IgD-negative memory B cell (primary cell): ENCODE measurements around the gene SPAG16. TPM values are rescaled to one million over a fixed set of nuclear protein-coding genes. Genes with fewer than 3 reads are reported as not detected.
"Not testable (repeated sequence)": the region's sequence is repeated elsewhere in the genome, so short reads cannot be mapped to it uniquely, and the experiment has no call there.

Experiments
- H3K27ac Mint-ChIP-seq, 3 donors: one replicate each; pipeline ENCODE4 v1.8.0; 2020 to 2022; ENCODE audit warnings: mild to moderate bottlenecking in 3 of 3, mixed read lengths in 3 of 3, moderate library complexity in 1 of 3
- H3K27me3 Mint-ChIP-seq: one replicate; pipeline ENCODE4 v1.8.0; 2021; ENCODE audit warnings: mixed read lengths
- H3K36me3 Mint-ChIP-seq: one replicate; pipeline ENCODE4 v1.8.0; 2020; ENCODE audit warnings: mild to moderate bottlenecking, mixed read lengths
- H3K4me1 Mint-ChIP-seq, 3 donors: one replicate each; pipeline ENCODE4 v1.8.0; 2020 to 2022; ENCODE audit warnings: mixed read lengths in 3 of 3, mild to moderate bottlenecking in 1 of 3
- H3K4me3 Mint-ChIP-seq, 4 donors: one replicate each; pipeline ENCODE4 v1.8.0; 2020 to 2022; ENCODE audit warnings: mild to moderate bottlenecking in 4 of 4, mixed read lengths in 4 of 4, moderate library complexity in 3 of 4
- H3K9me3 Mint-ChIP-seq, 3 donors: one replicate each; pipeline ENCODE4 v1.8.0; 2020 to 2021; ENCODE audit warnings: mixed read lengths in 3 of 3, mild to moderate bottlenecking in 1 of 3
- polyA plus RNA-seq: library from polyadenylated mRNA; unstranded; fragments of 300-500 nt; fragmentation: Illumina TruSeq; gene quantifications from one replicate; pipeline ENCODE4 v1.2.3, GENCODE V29; 2021

The SPAG16 gene
- polyA plus RNA-seq, 1 donor from 2014 or later, result 9.1 TPM

DNA sequence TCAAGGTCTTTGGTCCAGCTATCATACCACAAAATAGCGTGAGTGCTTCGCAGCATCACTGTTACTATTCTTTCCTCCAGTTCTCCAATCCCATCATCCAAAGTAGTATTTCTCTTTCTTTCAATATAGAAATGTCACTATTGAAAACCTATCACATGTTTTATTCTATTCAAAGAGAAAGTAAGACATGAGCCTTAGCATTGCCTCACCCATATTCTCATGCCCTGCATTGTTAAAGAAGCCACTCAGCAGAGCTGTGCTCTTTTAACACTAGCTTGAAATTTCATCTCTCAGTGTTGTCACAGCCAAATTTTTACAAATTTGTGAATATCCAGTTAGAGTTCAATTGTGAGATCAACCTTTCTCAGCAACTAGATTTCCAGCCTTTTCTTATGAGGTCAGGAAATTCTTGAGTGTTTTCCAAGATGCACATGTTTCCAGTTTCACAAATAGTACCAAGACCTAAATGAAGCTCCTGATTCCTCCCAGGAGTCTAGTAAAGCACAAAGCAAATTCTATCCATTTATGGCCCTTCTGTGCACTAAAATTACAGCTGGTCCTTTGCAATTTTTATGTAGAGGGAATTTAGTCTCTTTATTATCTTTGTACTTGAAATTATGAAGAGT lies 343.7 kb downstream of the SPAG16 start:
- Mint-ChIP-seq H3K4me1 (peaks cover 0 to 13% (median 3%) of the 10 kb centered on the region in 3 donors), H3K4me3 (peak overlapping the region in 1 of 4 donors; percentile 2), H3K36me3 (peaks cover 2% of the 10 kb centered on the region), H3K27me3 (no peaks in the 10 kb centered on the region), H3K9me3 (peaks cover 5 to 21% (median 7%) of the 10 kb centered on the region in 3 donors), H3K27ac (no peak overlapping the region)

DNA sequence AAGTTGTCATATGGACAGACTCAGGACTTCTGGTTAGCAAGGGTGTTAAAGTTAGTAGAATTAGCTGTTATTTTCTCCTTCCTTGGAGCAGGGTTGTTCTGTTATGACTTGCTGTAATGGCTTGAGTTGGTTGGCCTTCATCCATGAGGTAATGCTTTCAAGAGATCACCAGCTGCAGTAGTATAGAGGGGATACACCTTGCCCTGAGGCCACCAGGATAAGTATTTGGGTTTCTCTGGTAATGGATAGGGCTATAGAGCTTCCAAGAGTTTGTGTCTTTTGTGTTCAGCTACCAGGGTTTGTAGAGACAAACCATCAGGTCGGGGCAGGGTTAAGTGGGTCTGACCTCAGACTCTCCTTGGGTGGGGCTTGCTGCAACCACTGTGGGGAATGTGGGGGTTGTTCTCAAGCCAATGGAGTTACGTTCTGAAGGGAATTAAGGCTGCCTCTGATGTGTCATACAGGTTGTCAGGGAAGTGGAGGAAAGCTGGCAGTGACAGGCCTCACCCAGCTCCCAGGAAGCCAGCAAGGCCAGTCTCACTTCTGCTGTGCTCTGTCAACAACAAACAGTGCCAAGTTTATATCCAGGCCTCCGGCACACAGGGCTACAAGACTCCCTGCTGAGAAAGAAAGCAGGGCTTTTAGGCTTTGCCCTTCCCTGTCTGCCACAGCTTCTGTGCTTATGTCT lies 356.6 kb downstream of the SPAG16 start:
- H3K36me3 Mint-ChIP-seq, result no peaks in the 10 kb centered on the region
- H3K9me3 Mint-ChIP-seq, result peaks cover 0 to 11% (median 4%) of the 10 kb centered on the region in 3 donors
- no peak overlapping the region for H3K27ac Mint-ChIP-seq
- no peak overlapping the region for H3K4me3 Mint-ChIP-seq
- no peaks in the 10 kb centered on the region for H3K4me1 Mint-ChIP-seq
- no peaks in the 10 kb centered on the region for H3K27me3 Mint-ChIP-seq

DNA sequence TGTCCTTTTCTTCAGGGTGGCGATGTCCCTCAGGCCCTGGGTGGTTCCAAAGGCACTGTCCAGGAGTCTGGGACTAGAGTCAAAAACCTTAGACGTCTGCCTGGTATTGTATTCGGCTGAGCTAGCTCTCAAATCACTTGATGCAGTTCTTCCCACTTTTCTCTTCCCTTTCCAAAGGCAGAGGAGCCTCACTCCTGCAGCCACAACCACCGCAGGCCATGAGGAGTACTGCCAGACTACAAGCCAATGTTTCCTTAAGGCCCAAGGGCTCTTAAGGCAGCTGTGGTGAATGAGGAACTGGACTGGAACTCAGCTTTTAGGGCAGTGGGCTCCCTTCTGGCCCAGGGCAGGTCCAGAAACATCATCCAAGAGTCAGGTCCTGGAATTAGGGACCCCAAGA lies 360.7 kb downstream of the SPAG16 start:
- H3K4me1 Mint-ChIP-seq, result peaks cover 0 to 2% (median 0%) of the 10 kb centered on the region in 3 donors

DNA sequence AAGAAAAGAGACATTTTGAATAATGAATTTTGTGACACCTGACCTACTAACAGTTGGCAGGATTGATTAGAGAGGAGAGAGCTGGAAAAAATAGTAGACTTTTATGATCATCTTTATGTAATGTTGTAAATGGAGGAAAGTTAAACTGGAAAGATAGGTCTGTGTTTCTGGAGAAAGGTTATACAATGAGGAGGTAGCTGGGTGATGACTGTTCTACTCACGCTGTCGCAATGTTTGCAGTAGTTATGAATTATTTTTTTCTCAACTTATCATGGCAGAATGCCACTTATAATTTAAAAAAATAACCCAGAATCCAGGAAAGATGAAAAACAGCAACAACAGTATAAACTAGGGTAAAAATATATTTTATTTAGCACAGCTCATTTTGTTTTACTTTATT lies 364.9 kb downstream of the SPAG16 start:
- Mint-ChIP-seq H3K4me1 (peaks cover 0 to 2% (median 0%) of the 10 kb centered on the region in 3 donors), H3K36me3 (peaks cover 2% of the 10 kb centered on the region), H3K4me3 (no peak overlapping the region), H3K27ac (no peak overlapping the region), H3K9me3 (peaks cover 0 to 1% (median 0%) of the 10 kb centered on the region in 3 donors), H3K27me3 (no peaks in the 10 kb centered on the region)

More for the DNA sequence above, 360.7 kb downstream of the SPAG16 start:
- Mint-ChIP-seq H3K27ac (no peak overlapping the region), H3K4me3 (no peak overlapping the region), H3K27me3 (no peaks in the 10 kb centered on the region), H3K36me3 (no peaks in the 10 kb centered on the region), H3K9me3 (peaks cover 0 to 3% (median 1%) of the 10 kb centered on the region in 3 donors)

DNA sequence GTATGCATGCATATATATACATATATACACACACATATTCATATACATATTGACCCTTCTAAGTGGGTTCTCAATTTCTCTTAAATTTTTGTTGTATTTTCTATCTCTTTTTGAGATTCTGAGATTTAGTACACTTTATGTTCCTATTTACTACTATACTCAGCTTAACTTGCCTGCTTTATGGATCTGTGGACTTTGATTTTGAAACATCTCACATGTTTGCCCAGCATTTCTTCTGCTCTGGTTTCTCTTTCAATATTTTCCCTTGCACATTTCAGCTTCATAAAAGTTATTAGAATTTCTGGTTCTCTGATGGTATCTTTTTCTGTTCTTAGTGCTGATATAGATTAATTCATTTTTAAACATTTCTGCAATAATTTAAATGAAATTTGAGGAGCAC lies 380.6 kb downstream of the SPAG16 start:
- Mint-ChIP-seq H3K4me1 (no peaks in the 10 kb centered on the region), H3K27ac (no peak overlapping the region)

DNA sequence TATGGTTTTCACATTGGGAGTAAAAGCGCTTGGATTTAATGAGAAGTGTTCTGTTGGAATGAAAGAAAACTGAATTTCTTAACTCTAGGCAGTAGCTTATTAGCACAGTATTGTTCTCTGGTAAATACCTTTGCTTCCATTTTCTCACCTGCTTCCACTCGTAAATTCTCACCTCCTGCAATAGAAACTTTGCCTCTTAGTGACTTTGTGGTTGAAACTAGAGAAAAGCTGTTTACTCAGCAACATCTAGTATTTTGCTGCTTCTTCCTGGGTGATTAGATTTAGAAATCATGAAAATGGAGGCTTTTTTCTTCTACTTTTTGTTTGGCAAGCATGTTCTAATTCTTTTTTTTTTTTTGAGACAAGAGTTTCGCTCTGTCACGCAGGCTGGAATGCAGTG lies 385.4 kb downstream of the SPAG16 start:
- peaks cover 2% of the 10 kb centered on the region for H3K36me3 Mint-ChIP-seq
- H3K9me3 Mint-ChIP-seq, result peaks cover 0 to 17% (median 11%) of the 10 kb centered on the region in 3 donors
- no peak overlapping the region for H3K4me3 Mint-ChIP-seq
- no peak overlapping the region for H3K27ac Mint-ChIP-seq
- no peaks in the 10 kb centered on the region for H3K4me1 Mint-ChIP-seq
- no peaks in the 10 kb centered on the region for H3K27me3 Mint-ChIP-seq

More for the DNA sequence above, 380.6 kb downstream of the SPAG16 start:
- no peaks in the 10 kb centered on the region for H3K27me3 Mint-ChIP-seq
- no peak overlapping the region for H3K4me3 Mint-ChIP-seq
- H3K9me3 Mint-ChIP-seq, result peaks cover 4 to 21% (median 9%) of the 10 kb centered on the region in 3 donors
- no peaks in the 10 kb centered on the region for H3K36me3 Mint-ChIP-seq

DNA sequence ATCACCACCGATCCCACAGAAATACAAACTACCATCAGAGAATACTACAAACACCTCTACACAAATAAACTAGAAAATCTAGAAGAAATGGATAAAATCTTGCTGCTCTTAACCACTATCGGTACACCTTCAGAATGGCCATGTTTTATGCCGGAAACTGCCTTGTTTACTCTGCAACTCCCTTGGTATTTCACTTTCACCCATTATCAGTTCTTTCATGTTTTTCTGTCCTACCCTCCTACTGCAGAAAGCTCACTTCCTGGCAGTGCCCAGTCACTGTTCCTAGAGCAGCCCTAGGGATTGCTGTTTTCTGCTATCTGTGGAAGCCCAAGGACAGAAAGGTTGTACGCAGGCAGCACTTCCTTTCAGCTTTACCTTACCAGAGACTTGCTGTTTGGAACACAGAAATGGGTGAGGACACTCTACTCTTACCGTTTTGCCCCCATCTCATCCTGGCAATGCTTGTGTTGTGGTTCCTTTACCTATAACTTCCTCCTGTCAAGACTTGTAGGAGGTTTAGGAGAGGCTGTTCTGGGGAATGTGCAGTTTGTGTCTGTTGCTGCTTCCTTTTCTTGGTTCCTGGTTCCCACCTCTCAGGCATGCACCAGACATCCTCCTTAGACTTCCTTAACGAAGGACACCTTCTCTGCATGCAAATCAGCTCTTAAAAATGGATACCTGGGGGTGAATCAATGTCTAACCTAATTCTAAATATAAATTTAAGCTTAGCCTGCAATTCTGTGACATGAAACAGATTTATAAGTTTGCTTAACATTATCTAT lies 394.4 kb downstream of the SPAG16 start:
- H3K27me3 Mint-ChIP-seq, result no peaks in the 10 kb centered on the region
- no peaks in the 10 kb centered on the region for H3K36me3 Mint-ChIP-seq
- peak overlapping the region in 2 of 3 donors; percentile 43 to 72 for H3K27ac Mint-ChIP-seq
- peak overlapping the region in 3 of 4 donors; percentile 34 to 53 (median 44) for H3K4me3 Mint-ChIP-seq
- no peaks in the 10 kb centered on the region for H3K9me3 Mint-ChIP-seq
- H3K4me1 Mint-ChIP-seq, result peaks cover 8 to 9% (median 8%) of the 10 kb centered on the region in 3 donors

DNA sequence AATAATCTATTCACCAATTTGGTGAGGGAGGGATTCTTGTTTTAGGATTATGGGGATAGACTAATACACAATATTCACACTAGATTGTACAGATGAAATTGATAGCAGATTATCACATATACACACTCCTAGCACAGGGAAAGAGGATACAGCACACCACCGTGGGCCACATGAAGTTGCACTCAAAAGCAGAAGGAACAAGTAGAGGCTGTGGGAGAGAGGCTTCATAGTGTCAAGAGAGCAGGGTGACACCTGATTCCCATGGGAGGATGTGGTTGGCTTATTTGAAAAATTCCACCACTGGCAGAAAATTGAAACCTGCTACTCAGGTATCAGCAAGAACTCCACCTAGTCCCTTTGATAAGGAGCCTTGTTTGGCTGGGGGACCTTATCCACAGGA lies 395.6 kb downstream of the SPAG16 start:
- no peaks in the 10 kb centered on the region for H3K36me3 Mint-ChIP-seq
- H3K9me3 Mint-ChIP-seq, result no peaks in the 10 kb centered on the region
- H3K27ac Mint-ChIP-seq, result no peak overlapping the region
- no peak overlapping the region for H3K4me3 Mint-ChIP-seq
- H3K27me3 Mint-ChIP-seq, result no peaks in the 10 kb centered on the region
- peaks cover 8 to 9% (median 8%) of the 10 kb centered on the region in 3 donors for H3K4me1 Mint-ChIP-seq

DNA sequence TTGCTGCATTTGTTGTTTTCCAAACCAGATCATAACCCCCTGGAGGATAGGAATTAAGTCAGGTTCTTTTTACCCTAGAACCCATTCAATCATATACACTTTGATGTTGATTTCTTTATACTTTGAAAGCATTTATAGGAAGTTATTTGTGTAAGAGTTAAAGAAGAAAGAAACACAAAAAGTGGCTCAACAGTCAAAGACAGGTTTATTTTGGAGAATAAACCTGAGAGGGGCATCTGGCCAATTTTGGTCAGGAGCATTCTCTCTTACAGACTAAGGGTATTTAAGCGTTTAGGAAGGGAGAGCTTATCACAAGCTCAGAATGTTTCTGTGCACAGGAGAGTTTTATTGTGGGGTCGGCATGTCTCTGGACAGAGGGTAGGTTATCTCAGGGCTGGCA lies 398.0 kb downstream of the SPAG16 start:
- Mint-ChIP-seq H3K4me1 (peaks cover 8 to 9% (median 8%) of the 10 kb centered on the region in 3 donors), H3K27ac (no peak overlapping the region), H3K4me3 (peak overlapping the region in 1 of 4 donors; percentile 13), H3K27me3 (no peaks in the 10 kb centered on the region), H3K9me3 (no peaks in the 10 kb centered on the region), H3K36me3 (no peaks in the 10 kb centered on the region)

DNA sequence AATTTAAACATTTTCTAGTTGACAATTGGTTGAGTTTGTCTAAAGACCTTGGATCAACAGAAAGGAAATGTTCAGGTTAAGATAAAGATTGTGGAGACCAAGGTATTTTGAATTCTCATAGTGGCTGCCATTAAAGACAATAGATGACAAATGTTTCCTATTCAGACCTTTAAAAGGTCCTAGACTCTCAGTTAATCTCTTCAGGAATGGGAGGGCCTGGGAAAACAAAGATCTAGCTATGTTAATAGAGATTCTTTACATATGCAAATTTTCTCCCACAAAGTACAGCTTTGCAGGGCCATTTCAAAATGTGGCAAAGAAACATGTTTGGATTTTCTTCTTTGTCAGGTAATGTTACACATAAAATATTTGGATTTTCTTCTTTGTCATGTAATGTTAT lies 403.9 kb downstream of the SPAG16 start:
- Mint-ChIP-seq H3K27me3 (no peaks in the 10 kb centered on the region), H3K4me3 (no peak overlapping the region), H3K4me1 (peaks cover 0 to 1% (median 0%) of the 10 kb centered on the region in 3 donors), H3K27ac (no peak overlapping the region), H3K9me3 (no peaks in the 10 kb centered on the region), H3K36me3 (no peaks in the 10 kb centered on the region)

DNA sequence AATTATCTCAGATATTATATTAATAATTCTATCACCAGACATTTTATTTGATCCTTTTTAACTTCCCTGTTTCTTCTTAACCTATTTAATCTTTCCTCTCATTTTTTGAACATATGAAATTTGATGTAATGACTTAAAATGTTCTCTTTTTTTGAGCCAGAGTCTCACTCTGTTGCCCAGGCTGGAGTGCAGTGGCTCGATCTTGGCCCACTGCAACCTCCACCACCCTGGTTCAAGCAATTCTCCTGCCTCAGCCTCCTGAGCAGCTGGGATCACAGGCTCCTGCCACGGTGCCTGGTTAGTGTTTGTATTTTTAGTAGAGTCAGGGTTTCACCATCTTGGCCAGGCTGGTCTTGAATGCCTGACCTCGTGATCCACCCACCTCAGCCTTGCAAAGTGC lies 404.6 kb downstream of the SPAG16 start:
- H3K4me1 Mint-ChIP-seq, H3K27me3 Mint-ChIP-seq, H3K36me3 Mint-ChIP-seq, H3K9me3 Mint-ChIP-seq, H3K4me3 Mint-ChIP-seq, H3K27ac Mint-ChIP-seq: not testable (repeated sequence)

DNA sequence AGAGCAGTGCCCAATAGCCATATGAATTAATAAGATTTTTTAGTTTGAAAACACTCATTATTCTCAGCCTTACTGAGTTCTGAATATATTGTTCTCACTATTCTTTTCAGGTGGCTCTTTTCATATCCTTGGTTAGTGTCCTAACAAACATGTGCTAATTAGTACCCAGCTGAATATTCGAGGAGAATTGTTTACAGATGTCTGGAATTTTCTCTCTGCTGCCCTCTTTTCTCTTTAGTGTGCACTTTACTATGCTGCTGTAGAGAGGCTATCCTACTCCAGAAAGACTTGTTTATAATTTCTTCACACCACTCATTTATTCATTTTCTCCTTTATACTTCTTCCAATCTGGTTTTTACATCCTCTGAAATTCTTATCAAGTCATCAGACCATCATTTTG lies 405.3 kb downstream of the SPAG16 start:
- Mint-ChIP-seq H3K27ac (no peak overlapping the region), H3K4me3 (no peak overlapping the region), H3K4me1 (peaks cover 0 to 1% (median 0%) of the 10 kb centered on the region in 3 donors), H3K36me3 (no peaks in the 10 kb centered on the region), H3K9me3 (no peaks in the 10 kb centered on the region), H3K27me3 (no peaks in the 10 kb centered on the region)

DNA sequence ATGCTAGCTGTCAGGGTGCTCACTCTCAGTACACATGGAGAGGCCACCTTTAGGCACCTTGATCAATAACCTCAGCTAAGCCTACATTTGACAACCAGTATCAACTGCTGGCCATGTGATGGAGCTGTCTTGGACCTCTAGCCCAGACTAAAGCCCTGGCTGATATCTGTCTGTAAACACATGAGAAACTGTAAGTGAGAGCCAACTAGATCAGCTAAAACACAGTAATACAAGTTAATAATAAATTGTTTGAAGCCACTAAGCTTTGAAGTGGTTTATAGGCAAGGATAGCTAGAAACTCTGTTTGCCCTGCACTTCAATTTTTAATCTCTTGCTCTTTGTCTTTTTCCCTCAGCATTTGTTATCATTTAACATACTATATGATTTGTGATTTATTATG lies 407.1 kb downstream of the SPAG16 start:
- H3K27me3 Mint-ChIP-seq, result no peaks in the 10 kb centered on the region
- no peak overlapping the region for H3K4me3 Mint-ChIP-seq
- peaks cover 0 to 1% (median 0%) of the 10 kb centered on the region in 3 donors for H3K4me1 Mint-ChIP-seq
- no peak overlapping the region for H3K27ac Mint-ChIP-seq
- no peaks in the 10 kb centered on the region for H3K36me3 Mint-ChIP-seq
- H3K9me3 Mint-ChIP-seq, result no peaks in the 10 kb centered on the region

DNA sequence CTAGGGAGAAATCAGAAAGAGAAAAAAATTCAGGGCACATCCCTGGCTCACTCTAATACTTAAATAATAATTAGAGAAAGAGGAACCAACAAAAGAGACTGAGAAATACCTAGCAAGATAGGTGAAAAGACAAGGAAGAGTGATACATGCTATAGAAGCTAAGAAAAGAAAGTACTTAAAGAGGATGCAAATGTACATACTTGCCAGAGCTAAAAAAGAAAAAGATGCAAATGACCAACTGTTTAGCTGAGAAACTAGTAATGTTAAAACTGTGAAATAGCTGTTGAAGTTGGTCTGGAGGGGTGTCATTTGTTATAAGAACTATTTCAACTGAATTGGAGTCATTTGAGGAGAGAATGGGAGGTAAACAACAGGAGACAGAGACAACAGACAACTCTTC lies 412.2 kb downstream of the SPAG16 start:
- Mint-ChIP-seq H3K9me3 (no peaks in the 10 kb centered on the region), H3K27me3 (no peaks in the 10 kb centered on the region), H3K27ac (no peak overlapping the region), H3K36me3 (no peaks in the 10 kb centered on the region), H3K4me3 (no peak overlapping the region), H3K4me1 (no peaks in the 10 kb centered on the region)

DNA sequence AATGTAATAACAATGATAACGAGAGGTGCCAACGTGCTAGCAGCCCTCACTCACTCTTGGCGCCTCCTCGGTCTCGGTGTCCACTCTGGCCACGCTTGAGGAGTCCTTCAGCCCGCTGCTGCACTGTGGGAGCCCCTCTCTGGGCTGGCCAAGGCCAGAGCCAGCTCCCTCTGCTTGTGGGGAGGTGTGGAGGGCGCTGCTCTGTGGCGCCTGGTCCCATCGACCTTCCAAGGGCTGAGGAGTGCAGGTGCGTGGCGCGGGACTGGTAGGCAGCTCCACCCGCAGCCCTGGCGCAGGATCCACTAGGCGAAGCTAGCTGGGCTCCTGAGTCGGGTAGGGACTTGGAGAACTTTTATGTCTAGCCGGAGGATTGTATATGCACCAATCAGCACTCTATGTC lies 417.1 kb downstream of the SPAG16 start:
- not testable (repeated sequence) for H3K36me3 Mint-ChIP-seq, H3K27me3 Mint-ChIP-seq, H3K27ac Mint-ChIP-seq, H3K9me3 Mint-ChIP-seq, H3K4me3 Mint-ChIP-seq, H3K4me1 Mint-ChIP-seq
